Stimulated activated CD4-positive, alpha-beta T cell treated with anti-CD3 and anti-CD28 coated beads, Interleukin-15, amount 100 ng/mL, for 48 hours (primary cell): ENCODE results near the gene SELENON.

Experiments used
- DNase-seq, 2 donors: peaks; one replicate each; pipeline ENCODE4 v3.0.0-alpha.2; 2020; ENCODE audit warnings: low read depth in 2 of 2

SELENON gene

DNA sequence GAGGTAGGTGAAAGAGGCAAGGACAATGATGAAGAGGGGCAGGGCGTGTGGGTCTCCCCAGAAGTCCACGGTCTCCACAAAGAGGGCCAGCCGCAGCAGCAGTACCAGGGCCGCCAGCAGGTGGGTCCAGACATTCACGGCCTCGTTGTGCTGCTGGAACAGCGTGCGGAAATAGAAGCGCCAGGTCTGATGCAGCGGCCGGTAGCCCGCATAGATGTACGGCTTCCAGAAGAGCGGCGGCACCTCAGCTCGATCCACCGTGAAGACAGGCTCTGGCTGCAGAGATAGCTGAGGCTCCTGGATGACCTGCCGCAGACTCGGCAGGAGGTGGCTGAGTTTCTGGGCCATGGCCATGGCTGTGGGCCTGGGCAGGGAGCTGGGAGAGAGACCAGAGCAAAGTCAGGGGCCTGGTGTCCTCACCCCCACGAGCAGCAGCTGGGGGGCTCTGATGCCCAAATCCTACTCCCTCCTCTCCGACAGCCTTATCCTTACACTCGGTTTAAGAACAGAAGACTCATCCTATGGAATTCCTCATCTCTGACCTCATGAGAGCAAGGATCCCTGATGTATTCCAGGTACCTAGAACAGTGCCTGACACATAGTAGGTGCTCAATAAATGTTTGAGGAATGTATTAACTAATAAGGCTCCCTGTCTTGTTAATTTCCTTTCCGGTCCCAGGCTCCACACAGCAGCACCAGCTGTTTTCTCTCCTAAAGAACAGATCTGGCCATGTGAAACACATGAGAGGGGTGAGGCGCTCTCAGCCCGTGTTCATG lies 63.7 kb downstream of the SELENON start:
- no peak for DNase-seq

DNA sequence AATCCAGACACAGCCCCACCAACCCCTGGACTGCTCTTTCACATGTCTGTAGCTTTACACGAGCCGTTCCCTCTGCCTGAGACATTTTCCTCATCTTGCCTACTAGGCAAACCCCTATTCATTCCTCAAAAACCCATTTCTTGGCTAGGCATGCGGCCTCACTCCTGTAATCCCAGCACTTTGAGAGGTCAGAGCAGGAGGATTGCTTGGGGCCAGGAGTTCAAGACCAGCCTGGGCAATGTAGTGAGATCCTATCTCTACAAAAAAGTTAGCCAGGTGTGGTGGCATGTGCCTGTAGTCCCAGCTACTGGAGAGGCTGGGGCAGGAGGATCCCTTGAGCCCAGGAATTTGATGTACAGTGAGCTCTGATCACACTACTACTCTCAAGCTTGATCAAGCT lies 64.4 kb downstream of the SELENON start:
- DNase-seq = no peak

GRCh38 chr1:25866288-25866687 lies 66.3 kb downstream of the SELENON start:
- no peak for DNase-seq

DNA sequence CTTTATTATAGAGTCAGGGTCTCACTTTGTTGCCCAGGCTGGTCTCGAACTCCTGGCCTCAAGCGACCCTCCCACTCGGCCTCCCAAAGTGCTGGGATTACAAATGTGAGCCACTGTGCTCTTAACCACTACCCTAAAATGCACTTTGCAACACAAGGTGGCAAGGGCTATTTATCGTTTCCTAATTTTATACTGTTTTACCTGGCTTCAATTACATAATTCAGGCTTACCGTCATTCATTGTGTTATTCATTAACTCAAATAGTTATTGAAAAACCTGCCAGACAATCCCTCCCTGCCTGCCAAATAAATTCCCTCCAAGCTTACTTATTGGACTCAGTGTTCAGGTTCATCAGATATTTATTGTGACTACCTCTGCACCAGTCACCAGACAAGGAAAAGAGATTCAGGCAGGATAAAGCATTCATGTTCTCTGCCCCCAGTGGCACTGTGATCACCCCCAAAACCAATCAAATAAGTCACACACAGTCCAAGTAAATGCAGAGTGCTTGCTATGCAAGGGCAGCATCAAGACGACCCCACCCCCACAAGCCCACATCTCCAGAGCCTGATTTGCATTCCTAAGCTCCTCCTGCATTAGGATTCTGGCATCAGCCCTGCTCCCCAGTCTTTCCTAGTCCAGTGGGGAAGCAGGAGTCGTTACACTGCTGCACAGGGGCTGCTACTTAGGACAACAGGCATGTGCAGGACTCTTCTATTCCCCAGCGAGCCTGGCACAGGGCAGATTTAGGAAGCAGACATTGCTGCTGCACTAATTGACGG lies 67.4 kb downstream of the SELENON start:
- DNase-seq = no peak
